Measurements from ENCODE around the gene TTLL10.

DNA sequence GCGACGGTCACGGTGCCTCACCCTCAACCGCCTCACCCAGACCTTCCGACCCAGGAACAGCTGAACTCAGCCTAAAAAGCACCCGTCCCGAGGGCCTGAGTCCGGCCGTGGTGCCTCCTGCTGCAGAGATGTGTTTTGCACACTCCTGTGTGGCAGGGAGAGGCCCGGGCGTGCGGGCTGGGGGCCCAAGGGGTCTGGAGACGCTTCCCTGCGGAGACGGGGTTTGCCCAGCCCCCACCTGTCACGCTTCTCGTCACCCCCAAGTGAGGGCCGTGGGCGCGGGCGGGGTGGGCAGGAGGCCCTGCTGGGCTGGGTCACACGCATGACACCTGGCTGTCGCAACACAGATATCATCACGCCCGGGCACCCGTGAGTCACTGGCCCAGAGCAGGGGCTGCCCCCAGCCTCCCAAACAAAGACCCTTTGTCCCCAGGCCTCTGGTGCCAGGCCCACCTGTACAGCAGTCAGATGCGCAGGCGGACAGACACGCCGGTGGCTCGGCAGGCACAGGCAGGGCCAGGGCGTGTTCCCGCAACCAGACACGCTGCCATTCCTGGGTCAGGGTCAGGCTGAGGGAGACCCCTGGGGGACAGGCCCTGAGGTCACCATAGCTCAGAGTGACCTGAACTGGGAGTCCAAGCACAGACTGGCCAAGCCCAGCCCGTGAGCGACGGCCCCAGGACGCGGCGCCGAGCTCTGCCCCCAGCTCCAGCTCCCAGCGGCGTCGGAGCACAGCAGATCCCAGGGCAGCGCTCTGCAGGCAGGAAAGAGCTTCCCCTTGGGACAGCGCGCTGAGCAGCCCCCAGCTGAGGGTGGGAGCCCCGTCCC, 64.4 kb downstream of the TTLL10 start:
- TF ChIP-seq SUZ12 (IDR thresholded peaks at IDR 0.05; ENCODE audit: extremely low read depth, insufficient read depth, insufficient read length) = no peak
- TF ChIP-seq ZNF274 (IDR thresholded peaks at IDR 0.05; ENCODE audit: low read depth, low read length) = no peak
- TF ChIP-seq YY1 (IDR thresholded peaks at IDR 0.05; ENCODE audit: insufficient read depth, insufficient read length) = no peak

Measured in NT2/D1 (cell line).